ENCODE results near the gene CFAP141.
"Not testable (repeated sequence)": the region's sequence is repeated elsewhere in the genome, so short reads cannot be mapped to it uniquely, and the experiment has no call there.

CFAP141 gene

GRCh38 chr1:154205778-154206177 is 355 bp downstream of the CFAP141 start:
- not testable (repeated sequence) for ATAC-seq

GRCh38 chr1:154199563-154199879 is 6.6 kb downstream of the CFAP141 start:
- TF ChIP-seq ARNTL (CRISPR knock-in tag; IDR thresholded peaks at IDR 0.05; ENCODE audit: borderline replicate concordance, low read depth): no peak
- no peak for TF ChIP-seq ZNF70 (CRISPR knock-in tag; IDR thresholded peaks at IDR 0.05)
- TF ChIP-seq TOX (CRISPR knock-in tag; IDR thresholded peaks at IDR 0.05; ENCODE audit: borderline replicate concordance): no peak
- TF ChIP-seq OSR1 (CRISPR knock-in tag; IDR thresholded peaks at IDR 0.05): no peak
- TF ChIP-seq TSHZ2 (CRISPR knock-in tag; IDR thresholded peaks at IDR 0.05): no peak
- TF ChIP-seq PPARA (CRISPR knock-in tag; IDR thresholded peaks at IDR 0.05; ENCODE audit: borderline replicate concordance): no peak
- no peak for TF ChIP-seq TCF4 (CRISPR knock-in tag; IDR thresholded peaks at IDR 0.05; ENCODE audit: borderline replicate concordance)
- TF ChIP-seq CSRNP3 (CRISPR knock-in tag; IDR thresholded peaks at IDR 0.05): no peak
- no peak for TF ChIP-seq ISL1 (CRISPR knock-in tag; IDR thresholded peaks at IDR 0.05)
- TF ChIP-seq RARB (CRISPR knock-in tag; IDR thresholded peaks at IDR 0.05): no peak
- no peak for TF ChIP-seq GLIS3 (CRISPR knock-in tag; IDR thresholded peaks at IDR 0.05)
- no peak for TF ChIP-seq ZNF8 (CRISPR knock-in tag; IDR thresholded peaks at IDR 0.05)
- TF ChIP-seq ZFP30 (CRISPR knock-in tag; IDR thresholded peaks at IDR 0.05): no peak
- no peak for TF ChIP-seq CSDC2 (CRISPR knock-in tag; IDR thresholded peaks at IDR 0.05)
- no peak for TF ChIP-seq CREB5 (CRISPR knock-in tag; IDR thresholded peaks at IDR 0.05; ENCODE audit: low read depth)
- no peak for TF ChIP-seq SNAI2 (CRISPR knock-in tag; IDR thresholded peaks at IDR 0.05)
- no peak for TF ChIP-seq PATZ1 (CRISPR knock-in tag; IDR thresholded peaks at IDR 0.05; ENCODE audit: borderline replicate concordance)
- no peak for TF ChIP-seq POU6F1 (CRISPR knock-in tag; IDR thresholded peaks at IDR 0.05; ENCODE audit: borderline replicate concordance, low read depth)
- TF ChIP-seq ZNF565 (CRISPR knock-in tag; conservative IDR thresholded peaks at IDR 0.05; ENCODE audit: low read depth): no peak
- no peak for TF ChIP-seq ESRRG (CRISPR knock-in tag; IDR thresholded peaks at IDR 0.05)
- ATAC-seq: peak; percentile 76

GRCh38 chr1:154198756-154199562 is 7.2 kb downstream of the CFAP141 start:
- peak; percentile 88 for ATAC-seq
- no peak for TF ChIP-seq OSR1 (CRISPR knock-in tag; IDR thresholded peaks at IDR 0.05)

- TF ChIP-seq ZFP3 (CRISPR knock-in tag; IDR thresholded peaks at IDR 0.05) (no peak), PATZ1 (CRISPR knock-in tag; IDR thresholded peaks at IDR 0.05; ENCODE audit: borderline replicate concordance) (no peak), PPARA (CRISPR knock-in tag; IDR thresholded peaks at IDR 0.05; ENCODE audit: borderline replicate concordance) (no peak), SNAI2 (CRISPR knock-in tag; IDR thresholded peaks at IDR 0.05) (no peak), ISL1 (CRISPR knock-in tag; IDR thresholded peaks at IDR 0.05) (no peak), TCF4 (CRISPR knock-in tag; IDR thresholded peaks at IDR 0.05; ENCODE audit: borderline replicate concordance) (no peak), OSR1 (CRISPR knock-in tag; IDR thresholded peaks at IDR 0.05) (no peak), RARB (CRISPR knock-in tag; IDR thresholded peaks at IDR 0.05) (no peak), ZC3H10 (CRISPR knock-in tag; IDR thresholded peaks at IDR 0.05) (no peak), ZNF70 (CRISPR knock-in tag; IDR thresholded peaks at IDR 0.05) (no peak), CSDC2 (CRISPR knock-in tag; IDR thresholded peaks at IDR 0.05) (no peak), POU6F1 (CRISPR knock-in tag; IDR thresholded peaks at IDR 0.05; ENCODE audit: borderline replicate concordance, low read depth) (no peak), TOX (CRISPR knock-in tag; IDR thresholded peaks at IDR 0.05; ENCODE audit: borderline replicate concordance) (no peak), ZNF565 (CRISPR knock-in tag; conservative IDR thresholded peaks at IDR 0.05; ENCODE audit: low read depth) (no peak)
- ATAC-seq: no peak
These were observed 12.3 kb downstream of the CFAP141 start for GRCh38 chr1:154193821-154194220.
